Fibroblast of mammary gland (primary cell): ENCODE measurements around the gene HK3.

ENCODE experiments used
- DNase-seq: peaks from one replicate; pipeline ENCODE4 v3.0.0-alpha.2; 2010; ENCODE audit warnings: low read depth
- H3K4me3 ChIP-seq: 2 replicates; pipeline ENCODE4 v1.5.1; 2011; ENCODE audit warnings: low read depth, mild to moderate bottlenecking, low read length, moderate library complexity; ENCODE audit not compliant: control insufficient read depth
- TF ChIP-seq, protein P1 (sequence below): conservative IDR thresholded peaks from 2 replicates; pipeline ENCODE4 v1.5.1; 2011; ENCODE audit warnings: low read depth, low read length, inconsistent platforms; ENCODE audit not compliant: control insufficient read depth, insufficient read depth

Gene HK3

DNA sequence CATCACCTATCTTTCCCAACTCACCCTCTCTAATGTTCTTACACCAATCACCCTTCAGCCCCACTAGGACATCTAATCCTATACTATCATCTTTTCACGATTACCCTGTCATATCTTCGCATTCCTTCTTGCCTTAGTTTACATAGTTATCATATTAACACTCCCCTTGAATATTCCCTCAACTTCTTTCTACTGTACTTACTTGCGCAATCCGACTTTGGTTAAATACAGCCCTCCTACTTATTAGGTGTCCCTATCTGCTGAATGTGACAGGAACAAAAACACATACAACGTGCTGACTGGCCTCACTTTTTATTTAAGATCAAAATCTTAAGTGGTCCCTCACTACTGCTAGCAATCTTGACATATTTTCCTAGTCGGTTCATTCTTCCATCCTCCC lies 19.5 kb upstream of the HK3 start:
- no peak overlapping the region for H3K4me3 ChIP-seq
- DNase-seq, result no peak
- TF ChIP-seq, protein P1, sequence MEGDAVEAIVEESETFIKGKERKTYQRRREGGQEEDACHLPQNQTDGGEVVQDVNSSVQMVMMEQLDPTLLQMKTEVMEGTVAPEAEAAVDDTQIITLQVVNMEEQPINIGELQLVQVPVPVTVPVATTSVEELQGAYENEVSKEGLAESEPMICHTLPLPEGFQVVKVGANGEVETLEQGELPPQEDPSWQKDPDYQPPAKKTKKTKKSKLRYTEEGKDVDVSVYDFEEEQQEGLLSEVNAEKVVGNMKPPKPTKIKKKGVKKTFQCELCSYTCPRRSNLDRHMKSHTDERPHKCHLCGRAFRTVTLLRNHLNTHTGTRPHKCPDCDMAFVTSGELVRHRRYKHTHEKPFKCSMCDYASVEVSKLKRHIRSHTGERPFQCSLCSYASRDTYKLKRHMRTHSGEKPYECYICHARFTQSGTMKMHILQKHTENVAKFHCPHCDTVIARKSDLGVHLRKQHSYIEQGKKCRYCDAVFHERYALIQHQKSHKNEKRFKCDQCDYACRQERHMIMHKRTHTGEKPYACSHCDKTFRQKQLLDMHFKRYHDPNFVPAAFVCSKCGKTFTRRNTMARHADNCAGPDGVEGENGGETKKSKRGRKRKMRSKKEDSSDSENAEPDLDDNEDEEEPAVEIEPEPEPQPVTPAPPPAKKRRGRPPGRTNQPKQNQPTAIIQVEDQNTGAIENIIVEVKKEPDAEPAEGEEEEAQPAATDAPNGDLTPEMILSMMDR, result no peak

DNA sequence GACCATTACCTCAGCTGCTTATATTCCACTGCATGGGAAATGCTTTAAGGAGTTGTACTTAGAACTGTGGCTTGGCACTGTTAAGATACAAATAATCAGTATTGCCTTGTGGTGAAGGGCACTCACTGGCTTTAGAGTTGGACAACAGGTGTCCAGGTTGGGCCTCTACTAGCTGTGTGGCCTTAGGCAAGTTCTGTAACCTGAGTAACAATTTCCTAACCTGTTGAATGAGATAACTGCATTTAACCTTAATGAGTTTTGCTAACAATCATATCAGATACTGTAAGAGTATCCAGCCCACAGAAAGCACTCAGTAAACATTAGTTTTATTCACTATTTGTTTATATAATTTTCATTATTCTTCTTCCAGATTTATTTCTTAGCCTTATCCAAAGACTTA lies 17.2 kb upstream of the HK3 start:
- DNase-seq, result no peak
- no peak overlapping the region for H3K4me3 ChIP-seq
- TF ChIP-seq, protein P1, result no peak

DNA sequence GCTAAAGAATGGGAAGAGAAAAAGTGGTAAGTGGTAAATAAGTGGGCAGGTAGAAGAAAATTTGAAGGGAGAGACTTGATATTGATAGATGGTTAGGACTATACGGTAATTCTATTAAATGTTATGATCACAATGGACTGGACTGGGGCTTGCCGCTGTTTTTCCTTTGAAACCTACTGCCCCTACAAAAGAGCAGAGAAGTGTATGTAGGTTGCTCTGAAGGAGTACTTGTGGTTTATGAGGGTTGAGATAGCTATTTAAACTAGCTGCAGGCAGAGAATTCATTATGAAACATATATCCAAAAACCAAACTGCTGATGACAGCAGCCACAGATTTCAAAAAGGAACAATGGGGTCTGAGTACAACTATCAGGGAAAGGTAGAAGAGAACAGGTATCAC lies 16.8 kb upstream of the HK3 start:
- TF ChIP-seq, protein P1, result no peak
- DNase-seq, result no peak
- H3K4me3 ChIP-seq, result no peak overlapping the region

DNA sequence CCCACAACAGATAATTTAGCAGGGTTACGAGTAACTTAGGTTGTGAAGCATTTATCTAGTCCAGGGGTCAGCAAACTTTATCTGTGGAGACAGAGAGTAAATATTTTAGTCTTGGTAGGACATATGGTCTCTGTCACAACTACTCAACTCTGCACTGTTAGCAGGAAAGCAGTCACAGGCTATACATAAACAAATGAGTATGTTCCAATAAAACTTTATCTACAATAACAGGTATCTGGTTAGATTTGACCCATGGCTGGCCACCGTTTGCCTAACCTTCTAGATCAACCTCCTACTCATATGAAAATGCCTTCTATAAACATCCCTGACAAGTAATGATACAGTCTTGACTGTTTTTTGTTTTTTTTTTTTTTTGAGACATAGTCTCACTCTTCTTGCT lies 13.0 kb upstream of the HK3 start:
- H3K4me3 ChIP-seq, result no peak overlapping the region
- no peak for DNase-seq
- TF ChIP-seq, protein P1, result no peak

DNA sequence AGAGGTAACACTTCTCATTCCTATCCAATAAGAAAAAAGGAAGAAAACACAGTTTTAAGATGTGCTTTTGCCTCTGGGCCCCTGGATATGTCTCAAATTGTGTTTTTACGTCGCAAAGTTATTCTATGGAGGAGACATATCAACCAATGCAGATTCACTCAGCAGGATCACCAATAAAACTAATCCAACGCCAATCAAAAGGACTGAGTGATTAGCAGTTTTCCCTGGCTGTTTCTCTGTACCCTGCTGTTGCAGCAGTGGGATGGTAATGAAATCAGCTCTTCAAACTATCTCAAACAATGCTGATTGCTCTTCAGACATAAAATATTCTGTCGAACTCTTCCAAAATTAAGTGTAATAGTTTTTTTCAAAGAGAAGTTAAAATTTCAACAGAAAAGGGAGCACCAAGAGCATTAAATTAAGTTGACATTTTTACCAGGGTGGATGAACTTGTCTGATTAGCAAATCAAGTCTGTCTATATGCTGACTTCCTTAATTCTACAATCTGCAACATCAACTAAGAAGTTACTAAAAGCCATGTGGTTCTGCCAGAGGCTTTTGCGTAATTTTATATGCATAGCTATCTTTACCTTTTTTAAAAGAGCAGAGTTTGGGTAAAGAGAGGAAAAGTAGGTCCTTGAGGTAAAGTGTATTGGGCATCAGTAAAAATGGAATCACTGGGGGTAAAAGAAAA lies 9.7 kb upstream of the HK3 start:
- H3K4me3 ChIP-seq, result no peak overlapping the region
- DNase-seq, result no peak
- TF ChIP-seq, protein P1, result no peak

DNA sequence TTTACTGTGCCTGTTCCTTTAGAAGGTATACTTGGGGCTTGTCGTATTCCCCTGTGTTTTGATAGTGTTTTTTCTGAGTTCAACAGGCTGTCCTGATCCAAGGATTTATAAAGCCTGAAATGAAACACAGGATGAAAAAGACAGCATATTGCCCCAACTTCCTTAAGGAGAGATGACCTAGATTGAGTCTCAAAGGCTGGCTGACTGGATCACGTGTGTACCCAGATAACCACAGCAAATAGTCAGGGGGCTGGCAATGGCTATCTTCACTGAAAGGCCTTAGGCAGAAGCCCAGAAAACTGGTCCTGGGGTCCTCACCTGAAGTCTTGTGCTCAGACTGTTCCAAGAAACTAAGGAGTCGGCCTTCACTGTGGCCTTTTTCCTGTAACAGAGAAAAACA lies 7.7 kb upstream of the HK3 start:
- DNase-seq, result no peak
- TF ChIP-seq, protein P1, result no peak
- no peak overlapping the region for H3K4me3 ChIP-seq

DNA sequence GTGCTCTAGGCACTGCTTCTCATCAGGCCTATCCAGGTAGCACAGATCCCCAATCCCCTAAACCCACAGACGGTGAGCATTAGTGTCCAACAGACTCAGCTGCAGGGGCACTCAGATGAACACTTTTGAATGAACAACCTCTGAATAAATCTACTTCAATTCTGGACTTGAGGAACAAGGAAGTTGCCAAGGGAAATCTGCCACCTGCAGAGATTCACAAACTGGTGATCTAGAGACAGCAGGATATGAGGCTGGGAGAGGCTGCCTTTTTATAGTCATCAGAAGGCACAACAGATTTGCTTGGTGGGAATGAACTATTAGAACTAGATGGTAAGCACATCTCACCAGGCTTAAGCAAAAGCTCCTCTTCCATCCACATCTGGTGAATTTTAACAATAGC lies 7.0 kb upstream of the HK3 start:
- TF ChIP-seq, protein P1, result no peak
- no peak for DNase-seq
- H3K4me3 ChIP-seq, result no peak overlapping the region
